OCI-LY1 (cell line): ENCODE measurements around the gene AGBL3.

ENCODE experiments used
- H2AFZ ChIP-seq: fragments of 200-600 bp; sonication (generic), shearing (Covaris generic); 2 replicates; pipeline ENCODE4 v1.6.0; 2014; ENCODE audit warnings: antibody characterized with exemption, mild to moderate bottlenecking, low read length
- H3F3A ChIP-seq: fragments of 200-600 bp; sonication (generic), shearing (Covaris generic); 2 replicates; pipeline ENCODE4 v1.6.0; 2014; ENCODE audit warnings: mild to moderate bottlenecking, antibody characterized with exemption, low read length, moderate library complexity; ENCODE audit not compliant: insufficient read depth
- H3K27ac ChIP-seq: fragments of 200-600 bp; sonication (generic); 2 replicates; pipeline ENCODE4 v1.5.1; 2014; ENCODE audit warnings: low read length, mixed run types, mild to moderate bottlenecking, low read depth; ENCODE audit not compliant: poor library complexity, severe bottlenecking
- H3K27me3 ChIP-seq: fragments of 200-600 bp; sonication (generic); 2 replicates; pipeline ENCODE4 v1.6.0; 2014; ENCODE audit warnings: antibody characterized with exemption, mild to moderate bottlenecking, low read length, moderate library complexity; ENCODE audit not compliant: insufficient read depth
- H3K36me3 ChIP-seq: fragments of 200-600 bp; sonication (generic); 2 replicates; pipeline ENCODE4 v1.6.1; 2014; ENCODE audit warnings: mild to moderate bottlenecking, antibody characterized with exemption, low read length, moderate library complexity, mixed read lengths; ENCODE audit not compliant: insufficient read depth
- H3K4me1 ChIP-seq: fragments of 200-600 bp; sonication (generic); 2 replicates; pipeline ENCODE4 v1.5.1; 2014; ENCODE audit warnings: mild to moderate bottlenecking, low read length, moderate library complexity; ENCODE audit not compliant: insufficient read depth, severe bottlenecking
- H3K4me2 ChIP-seq: fragments of 200-600 bp; sonication (generic), shearing (Covaris generic); 2 replicates; pipeline ENCODE4 v1.6.1; 2014; ENCODE audit warnings: low read length
- H3K4me3 ChIP-seq: fragments of 200-600 bp; sonication (generic); 2 replicates; pipeline ENCODE4 v1.5.1; 2014; ENCODE audit warnings: low read length, low read depth, mild to moderate bottlenecking, mixed read lengths; ENCODE audit not compliant: poor library complexity, severe bottlenecking
- H3K79me2 ChIP-seq: fragments of 200-600 bp; shearing (Covaris generic); 2 replicates; pipeline ENCODE4 v1.6.1; 2016; ENCODE audit warnings: mixed run types, low read length, mixed read lengths; ENCODE audit not compliant: insufficient read depth
- H3K9ac ChIP-seq: fragments of 200-600 bp; sonication (generic), shearing (Covaris generic); 2 replicates; pipeline ENCODE4 v1.6.1; 2014; ENCODE audit warnings: mild to moderate bottlenecking, low read length, mixed read lengths
- H3K9me2 ChIP-seq: fragments of 200-600 bp; sonication (generic), shearing (Covaris generic); 2 replicates; pipeline ENCODE4 v1.6.1; 2014; ENCODE audit warnings: low read depth, mild to moderate bottlenecking, low read length, mixed read lengths
- H3K9me3 ChIP-seq: fragments of 200-600 bp; shearing (Covaris generic); 2 replicates; pipeline ENCODE4 v1.6.1; 2014; ENCODE audit warnings: low read length, mixed read lengths
- H4K20me1 ChIP-seq: fragments of 200-600 bp; sonication (generic), shearing (Covaris generic); 2 replicates; pipeline ENCODE4 v1.6.0; 2016; ENCODE audit warnings: mild to moderate bottlenecking, low read length; ENCODE audit not compliant: insufficient read depth
- EZH2 ChIP-seq: fragments of 200-600 bp; sonication (generic), shearing (Covaris generic); IDR thresholded peaks from 2 replicates; pipeline ENCODE4 v1.8.0; 2017; ENCODE audit warnings: borderline replicate concordance, mixed run types, mild to moderate bottlenecking, antibody characterized with exemption, low read length, moderate library complexity, mixed read lengths
- TF ChIP-seq, protein P1 (sequence below): fragments of 200-600 bp; sonication (generic), shearing (Covaris generic); IDR thresholded peaks from 2 replicates; pipeline ENCODE4 v1.5.1; 2017; ENCODE audit warnings: mild to moderate bottlenecking, antibody characterized with exemption, low read length, moderate library complexity, mixed read lengths

AGBL3 gene

DNA sequence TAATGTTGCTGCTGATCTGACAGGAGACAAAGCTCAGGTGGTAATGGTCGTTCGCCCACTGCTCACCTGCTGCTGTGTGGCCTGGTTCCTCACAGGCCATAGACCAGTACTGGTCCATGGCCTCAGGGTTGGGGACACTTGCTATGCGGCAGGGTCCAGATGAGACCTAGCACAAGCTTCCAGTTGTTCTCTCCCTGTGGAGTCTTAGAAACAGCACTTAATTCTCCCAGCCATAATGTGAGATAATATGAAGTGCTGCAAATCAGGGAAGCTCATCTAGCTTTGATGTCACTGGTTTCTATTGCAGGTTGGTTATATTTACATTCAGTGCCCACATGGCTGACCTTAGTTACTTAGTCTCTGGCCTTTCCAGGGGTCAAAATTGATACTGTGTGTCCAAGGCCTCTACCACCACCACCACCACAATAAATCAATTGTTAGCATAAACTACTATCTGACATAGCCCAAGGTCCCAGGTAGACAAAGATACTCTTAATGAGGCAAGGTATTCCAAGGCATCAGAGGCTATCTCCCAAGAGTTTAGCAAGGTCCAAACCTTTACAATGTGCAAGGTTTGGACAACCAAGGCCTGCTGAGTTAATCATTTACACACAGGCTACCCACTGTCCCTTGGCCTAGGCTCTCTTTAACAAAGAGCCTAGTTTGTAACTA lies 11.0 kb downstream of the AGBL3 start:
- Histone ChIP-seq H3F3A (no peaks in the 10 kb centered on the region), H3K27me3 (no peaks in the 10 kb centered on the region), H3K79me2 (no peaks in the 10 kb centered on the region), H3K9me3 (no peaks in the 10 kb centered on the region), H3K36me3 (peaks cover 26% of the 10 kb centered on the region; the same call in 1 of the 2 replicates), H3K4me1 (peaks cover 31% of the 10 kb centered on the region), H3K27ac (no peak overlapping the region), H2AFZ (no peak overlapping the region), H3K9ac (no peak overlapping the region), H3K4me3 (no peak overlapping the region), H3K4me2 (no peak overlapping the region), H3K9me2 (no peaks in the 10 kb centered on the region), H4K20me1 (no peaks in the 10 kb centered on the region)
- TF ChIP-seq, protein P1, sequence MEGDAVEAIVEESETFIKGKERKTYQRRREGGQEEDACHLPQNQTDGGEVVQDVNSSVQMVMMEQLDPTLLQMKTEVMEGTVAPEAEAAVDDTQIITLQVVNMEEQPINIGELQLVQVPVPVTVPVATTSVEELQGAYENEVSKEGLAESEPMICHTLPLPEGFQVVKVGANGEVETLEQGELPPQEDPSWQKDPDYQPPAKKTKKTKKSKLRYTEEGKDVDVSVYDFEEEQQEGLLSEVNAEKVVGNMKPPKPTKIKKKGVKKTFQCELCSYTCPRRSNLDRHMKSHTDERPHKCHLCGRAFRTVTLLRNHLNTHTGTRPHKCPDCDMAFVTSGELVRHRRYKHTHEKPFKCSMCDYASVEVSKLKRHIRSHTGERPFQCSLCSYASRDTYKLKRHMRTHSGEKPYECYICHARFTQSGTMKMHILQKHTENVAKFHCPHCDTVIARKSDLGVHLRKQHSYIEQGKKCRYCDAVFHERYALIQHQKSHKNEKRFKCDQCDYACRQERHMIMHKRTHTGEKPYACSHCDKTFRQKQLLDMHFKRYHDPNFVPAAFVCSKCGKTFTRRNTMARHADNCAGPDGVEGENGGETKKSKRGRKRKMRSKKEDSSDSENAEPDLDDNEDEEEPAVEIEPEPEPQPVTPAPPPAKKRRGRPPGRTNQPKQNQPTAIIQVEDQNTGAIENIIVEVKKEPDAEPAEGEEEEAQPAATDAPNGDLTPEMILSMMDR, result no peak

GRCh38 chr7:134999136-134999535 lies 12.8 kb downstream of the AGBL3 start:
- H2AFZ ChIP-seq, result no peak overlapping the region
- H3K9me2 ChIP-seq, result no peaks in the 10 kb centered on the region
- H3K27ac ChIP-seq, result no peak overlapping the region
- H3K9me3 ChIP-seq, result no peaks in the 10 kb centered on the region
- peaks cover 23% of the 10 kb centered on the region for H3K4me1 ChIP-seq
- no peaks in the 10 kb centered on the region for H4K20me1 ChIP-seq
- H3K4me3 ChIP-seq, result no peak overlapping the region
- no peaks in the 10 kb centered on the region for H3F3A ChIP-seq
- no peaks in the 10 kb centered on the region for H3K27me3 ChIP-seq
- no peaks in the 10 kb centered on the region for H3K79me2 ChIP-seq
- H3K36me3 ChIP-seq, result peaks cover 17% of the 10 kb centered on the region; the same call in 1 of the 2 replicates
- no peak overlapping the region for H3K9ac ChIP-seq
- no peak for TF ChIP-seq EZH2
- TF ChIP-seq, protein P1, result no peak
- H3K4me2 ChIP-seq, result no peak overlapping the region

- Histone ChIP-seq H3K9ac (no peak overlapping the region), H2AFZ (no peak overlapping the region), H3K27ac (no peak overlapping the region), H3K4me2 (no peak overlapping the region), H3F3A (no peaks in the 10 kb centered on the region), H3K4me3 (no peak overlapping the region), H3K36me3 (no peaks in the 10 kb centered on the region), H3K9me2 (peaks cover 3% of the 10 kb centered on the region; the same call in 1 of the 2 replicates), H3K9me3 (no peaks in the 10 kb centered on the region), H4K20me1 (no peaks in the 10 kb centered on the region), H3K4me1 (peaks cover under 1% of the 10 kb centered on the region), H3K79me2 (no peaks in the 10 kb centered on the region), H3K27me3 (no peaks in the 10 kb centered on the region)
- no peak for TF ChIP-seq EZH2
- TF ChIP-seq, protein P1, result no peak
Measured at GRCh38 chr7:135001390-135002165, 15.3 kb downstream of the AGBL3 start.
